Right lobe of liver (tissue), 6 donors: ENCODE data around the gene EPHB1. TPM values are rescaled to one million over a fixed set of nuclear protein-coding genes. Genes with fewer than 3 reads are reported as not detected.
A peak's percentile ranks its signal among the peaks of the same experiment; 100 is the strongest.

Experiments
- ATAC-seq, 4 donors: fragments of 200-7000 bp; cut with Tn5 transposase; one replicate each; pipeline ENCODE4 v1.9.1; 2020; ENCODE audit warnings: mild to moderate bottlenecking in 4 of 4, moderate library complexity in 4 of 4
- DNase-seq, 3 donors: peaks; one replicate each; pipeline ENCODE4 v3.0.0-alpha.2; 2020
- H3K27ac ChIP-seq, 3 donors: fragments of 200-600 bp; one replicate each; pipeline ENCODE4 v1.8.0; 2022
- H3K27me3 ChIP-seq, 2 donors: fragments of 200-600 bp; one replicate each; pipeline ENCODE4 v1.8.0; 2022
- H3K36me3 ChIP-seq, 4 donors: fragments of 200-600 bp; sonication (generic) in 1 of 4; one replicate each; pipeline versions ENCODE4 v1.5.1 to v1.8.0; 2017 to 2022; ENCODE audit warnings: control low read depth in 1 of 4
- H3K4me1 ChIP-seq, 4 donors: fragments of 200-600 bp; sonication (generic) in 1 of 4; one replicate each; pipeline versions ENCODE4 v1.5.1 to v1.8.0; 2017 to 2022; ENCODE audit warnings: control low read depth in 1 of 4
- H3K4me3 ChIP-seq, 3 donors: fragments of 200-600 bp; one replicate each; pipeline ENCODE4 v1.8.0; 2022
- H3K9me3 ChIP-seq, 4 donors: fragments of 200-600 bp; sonication (generic) in 1 of 4; one replicate each; pipeline versions ENCODE4 v1.5.1 to v1.8.0; 2017 to 2022; ENCODE audit warnings: control low read depth in 1 of 4
- CTCF ChIP-seq, 4 donors: fragments of 200-600 bp in 3 of 4; fragments of 450-650 bp in 1 of 4; IDR thresholded peaks; one replicate each; pipeline versions ENCODE4 v1.5.1 to v1.8.0; 2016 to 2022; ENCODE audit warnings: antibody characterized with exemption in 4 of 4, mild to moderate bottlenecking in 2 of 4
- POLR2A ChIP-seq: fragments of 450-650 bp; IDR thresholded peaks from one replicate; pipeline ENCODE4 v1.6.1; 2017; ENCODE audit warnings: antibody characterized with exemption, mild to moderate bottlenecking
- WGBS: methylation state at CpG from one replicate; pipeline ENCODE4 v1.1.6; 2018; ENCODE audit warnings: low coverage, low lambda C conversion rate; ENCODE audit not compliant: insufficient coverage; ENCODE audit errors: missing lambda C conversion rate; 5-methylcytosine and 5-hydroxymethylcytosine counted together
- intact Hi-C, 2 donors: fragments of 100-400 bp; cut with DNase I; formaldehyde crosslinking; loops; one replicate each; pipeline versions ENCODE4 v1.11.2 to v1.14.1; 2022
- total RNA-seq, 6 experiments: library from RNA; depleted of rRNA in 2 of 6; stranded (reverse); fragments of >200 nt in 2 of 6; fragmentation: NEBNext Ultra II Directional in 3 of 6; extraction: Animal tissue kit (Norgen Biotek cat#: 25700) in 3 of 6; gene quantifications; one replicate each; pipeline versions ENCODE4 v1.1.0 to v1.2.4, GENCODE V29; 2016 to 2023
- donor health status: DM: no; HTN: yes; CAD: no.
- donor health status: DM: no; HTN: no; CAD: no.
- donor health status: DM: no; HTN: no; CAD: no.
- donor health status: DM: no; HTN: yes; CAD: no.
- donor health status: DM: no; HTN: yes; CAD: no.

EPHB1 gene
- total RNA-seq, 6 experiments from 2014 or later = 0.63 to 10.9 (median 1.8) TPM

GRCh38 chr3:135117977-135118376, 322.9 kb downstream of the EPHB1 start:
- ATAC-seq (no peak), DNase-seq (no peak)
- 28% methylated on average over 3 of the region's 5 CpGs for WGBS
- no peak for TF ChIP-seq POLR2A
- no peak for TF ChIP-seq CTCF (IDR thresholded peaks at IDR 0.05)
- no peaks in the 10 kb centered on the region for H3K4me1 ChIP-seq
- no peak overlapping the region for H3K27ac ChIP-seq
- H3K9me3 ChIP-seq = no peaks in the 10 kb centered on the region
- no peak overlapping the region for H3K4me3 ChIP-seq
- intact Hi-C loops = no loop called here
- no peaks in the 10 kb centered on the region for H3K27me3 ChIP-seq
- H3K36me3 ChIP-seq = no peaks in the 10 kb centered on the region

GRCh38 chr3:135118792-135119191, 323.7 kb downstream of the EPHB1 start:
- no peaks in the 10 kb centered on the region for H3K36me3 ChIP-seq
- H3K4me1 ChIP-seq = no peaks in the 10 kb centered on the region
- no peaks in the 10 kb centered on the region for H3K9me3 ChIP-seq
- TF ChIP-seq CTCF (IDR thresholded peaks at IDR 0.05) (no peak), POLR2A (no peak)
- no peaks in the 10 kb centered on the region for H3K27me3 ChIP-seq
- no peak overlapping the region for H3K27ac ChIP-seq
- no peak overlapping the region for H3K4me3 ChIP-seq
- DNase-seq (no peak), ATAC-seq (peak in 1 of 4 donors; percentile 39)
- WGBS = 54% methylated on average over 2 of the region's 2 CpGs
- intact Hi-C loops = no loop called here

GRCh38 chr3:135125171-135125801, 330.2 kb downstream of the EPHB1 start:
- ATAC-seq (peak in 2 of 4 donors; percentile 33 to 47), DNase-seq (no peak)
- TF ChIP-seq CTCF (IDR thresholded peaks at IDR 0.05) (no peak), POLR2A (no peak)
- Histone ChIP-seq H3K27me3 (no peaks in the 10 kb centered on the region), H3K36me3 (no peaks in the 10 kb centered on the region), H3K9me3 (no peaks in the 10 kb centered on the region), H3K4me3 (no peak overlapping the region), H3K4me1 (no peaks in the 10 kb centered on the region), H3K27ac (no peak overlapping the region)
- intact Hi-C loops = no loop called here
- 75% methylated on average over 2 of the region's 2 CpGs for WGBS

- TF ChIP-seq POLR2A (no peak), CTCF (IDR thresholded peaks at IDR 0.05) (no peak)
- intact Hi-C loops = no loop called here
- Histone ChIP-seq H3K36me3 (no peaks in the 10 kb centered on the region), H3K9me3 (no peaks in the 10 kb centered on the region), H3K4me3 (no peak overlapping the region), H3K4me1 (no peaks in the 10 kb centered on the region), H3K27me3 (no peaks in the 10 kb centered on the region), H3K27ac (no peak overlapping the region)
- no peak for DNase-seq
- WGBS = 53% methylated on average over 4 of the region's 5 CpGs
- ATAC-seq = no peak
Measured at GRCh38 chr3:135127946-135128470, 332.9 kb downstream of the EPHB1 start.
